K562 (cell line): ENCODE results near the gene FAM78A. TPM values are rescaled to one million over a fixed set of nuclear protein-coding genes. Genes with fewer than 3 reads are reported as not detected.

Source experiments
- ATAC-seq: fragments of 200-7000 bp; cut with Tn5 transposase; 3 replicates; pipeline ENCODE4 v1.9.1; 2020; ENCODE audit warnings: moderate library complexity
- BruUV-seq: library from RNA; stranded (reverse); fragments of 400-500 nt; replicated peaks from 2 replicates; lab custom pipeline; 2021; lab: Mats Ljungman, UMichigan
- CTCF ChIA-PET: fragments of 300-600 bp; formaldehyde crosslinking; extraction: SDS; loops from one replicate; lab custom pipeline; 2021; ENCODE audit warnings: low intra/inter-chr PET ratio; lab: Yijun Ruan, JAX
- POLR2A ChIA-PET: fragments of 300-600, 350-650 bp; sonication (Branson Sonifier 250); formaldehyde crosslinking; extraction: SDS; loops from one replicate; lab custom pipeline; 2021; ENCODE audit warnings: antibody characterized with exemption, inconsistent platforms; lab: Yijun Ruan, JAX
- DNase-seq, 4 experiments: peaks; one replicate each; pipeline versions ENCODE4 v3.0.0 to v3.0.0-alpha.2; 2011 to 2018; ENCODE audit warnings: low spot score in 3 of 4, mixed read lengths in 3 of 4; ENCODE audit errors: extremely low read depth in 1 of 4
- FAIRE-seq: peaks from 2 replicates; lab custom pipeline; 2011; peaks lifted over from hg19 to GRCh38; lab: Jason Lieb, UNC
- H2AFZ ChIP-seq: 2 replicates; pipeline ENCODE4 v1.6.0; 2011; ENCODE audit warnings: low read depth, low read length, control low read depth, inconsistent platforms
- H3K27ac ChIP-seq: fragments of 200-600 bp; 3 replicates; pipeline ENCODE4 v1.8.0; 2011; ENCODE audit warnings: low read depth, mild to moderate bottlenecking, control low read depth, inconsistent platforms, low read length, moderate library complexity, mixed read lengths; ENCODE audit errors: extremely low read depth
- H3K27me3 ChIP-seq, 2 experiments: fragments of 300-600 bp in 1 of 2; 2 replicates in 1 of 2; 3 replicates in 1 of 2; pipeline versions ENCODE4 v1.6.0 to v1.8.0; 2011; ENCODE audit warnings: inconsistent platforms in 2 of 2, low read length in 2 of 2, mild to moderate bottlenecking in 1 of 2, mixed read lengths in 1 of 2, moderate library complexity in 1 of 2; ENCODE audit not compliant: control insufficient read depth in 2 of 2, insufficient read depth in 2 of 2
- H3K36me3 ChIP-seq: fragments of 300-600 bp; 3 replicates; pipeline ENCODE4 v1.8.0; 2011; ENCODE audit warnings: mild to moderate bottlenecking, low read length, inconsistent platforms; ENCODE audit not compliant: control insufficient read depth, insufficient read depth
- H3K4me1 ChIP-seq, 2 experiments: fragments of 200-600 bp in 1 of 2; replicated peaks in 1 of 2; 2 replicates in 1 of 2; 3 replicates in 1 of 2; pipeline versions ENCODE4 v1.5.1 to v1.8.0; 2011; ENCODE audit warnings: inconsistent platforms in 2 of 2, low read length in 2 of 2, mild to moderate bottlenecking in 1 of 2, mixed read lengths in 1 of 2, moderate library complexity in 1 of 2; ENCODE audit not compliant: control insufficient read depth in 2 of 2, insufficient read depth in 2 of 2
- H3K4me2 ChIP-seq: 2 replicates; pipeline ENCODE4 v1.6.1; 2011; ENCODE audit warnings: low read length, control low read depth, inconsistent platforms, mixed read lengths; ENCODE audit not compliant: insufficient read depth
- H3K4me3 ChIP-seq: fragments of 200-600 bp; sonication (generic), shearing (Covaris generic); 2 replicates; pipeline ENCODE4 v1.5.1; 2016; ENCODE audit warnings: control low read depth, inconsistent platforms
- H3K79me2 ChIP-seq: fragments of 200-600 bp; 3 replicates; pipeline ENCODE4 v1.8.0; 2011; ENCODE audit warnings: low read length, inconsistent platforms; ENCODE audit not compliant: control insufficient read depth, insufficient read depth
- H3K9ac ChIP-seq, 2 experiments: 2 replicates each; pipeline versions ENCODE4 v1.6.0 to v1.6.1; 2011; ENCODE audit warnings: low read depth in 2 of 2, low read length in 2 of 2, control low read depth in 1 of 2, inconsistent platforms in 1 of 2, mild to moderate bottlenecking in 1 of 2, mixed read lengths in 1 of 2; ENCODE audit not compliant: insufficient read depth in 1 of 2
- H3K9me1 ChIP-seq: one replicate; pipeline ENCODE4 v1.6.0; 2011; ENCODE audit warnings: inconsistent platforms, mild to moderate bottlenecking, low read length, moderate library complexity; ENCODE audit not compliant: control insufficient read depth, insufficient read depth
- H3K9me3 ChIP-seq: replicated peaks from 2 replicates; pipeline ENCODE4 v1.5.1; 2011; ENCODE audit warnings: low read depth, low read length, inconsistent platforms; ENCODE audit not compliant: control insufficient read depth, insufficient read depth
- H4K20me1 ChIP-seq: replicated peaks from 2 replicates; pipeline ENCODE4 v1.6.1; 2011; ENCODE audit warnings: low read length, inconsistent platforms, mixed read lengths; ENCODE audit not compliant: control insufficient read depth, insufficient read depth
- GTF2A2 ChIP-seq: IDR thresholded peaks from 2 replicates; pipeline ENCODE4 v1.6.1; 2016; ENCODE audit warnings: mild to moderate bottlenecking, missing genetic modification characterization, missing compliant biosample characterization
- HNRNPLL ChIP-seq: fragments of 200-400 bp; formaldehyde crosslinking; IDR thresholded peaks from 2 replicates; pipeline ENCODE4 v1.6.1; 2017; ENCODE audit warnings: low read length, low read depth, mild to moderate bottlenecking; ENCODE audit not compliant: poor library complexity, severe bottlenecking
- MCM7 ChIP-seq, 2 experiments: fragments of 450-650 bp; IDR thresholded peaks; 2 replicates each; pipeline ENCODE4 v1.6.1; 2016 to 2018
- NFE2 ChIP-seq: IDR thresholded peaks from 2 replicates; pipeline ENCODE4 v1.6.1; 2014; ENCODE audit warnings: antibody characterized with exemption, low read depth
- NRF1 ChIP-seq, 2 experiments: fragments of 450-650 bp; IDR thresholded peaks in 1 of 2; conservative IDR thresholded peaks in 1 of 2; 2 replicates each; pipeline ENCODE4 v1.6.1; 2014; ENCODE audit warnings: mild to moderate bottlenecking in 2 of 2
- RBM34 ChIP-seq: fragments of 200-400 bp; formaldehyde crosslinking; IDR thresholded peaks from 2 replicates; pipeline ENCODE4 v1.6.1; 2018; ENCODE audit warnings: low read length, borderline replicate concordance; ENCODE audit not compliant: insufficient read depth
- ZNF217 ChIP-seq: sonication (generic); formaldehyde crosslinking; IDR thresholded peaks from 2 replicates; pipeline ENCODE4 v1.8.0; 2022; ENCODE audit warnings: mild to moderate bottlenecking, missing genetic modification reagents
- ZNF561 ChIP-seq: fragments of 450-650 bp; formaldehyde crosslinking; conservative IDR thresholded peaks from 2 replicates; pipeline ENCODE4 v1.4.0; 2020; ENCODE audit warnings: mild to moderate bottlenecking, moderate library complexity
- WGBS: fragments of 100-300 bp; shearing (Covaris generic); methylation state at CpG from one replicate; pipeline ENCODE4 v1.1.6; 2016; ENCODE audit warnings: low coverage, mixed read lengths; ENCODE audit not compliant: insufficient coverage; ENCODE audit errors: missing lambda C conversion rate; 5-methylcytosine and 5-hydroxymethylcytosine counted together
- in situ Hi-C: fragments of 300-500 bp; cut with MboI; formaldehyde crosslinking; loops from 4 replicates; pipeline ENCODE4 v1.15.0; 2018; ENCODE audit warnings: inconsistent platforms, mixed read lengths
- intact Hi-C: fragments of 100-400 bp; cut with micrococcal nuclease; formaldehyde crosslinking; loops from 2 replicates; pipeline ENCODE4 v1.14.2; 2022
- polyA plus RNA-seq, 8 experiments: library from polyadenylated mRNA; depleted of rRNA in 4 of 8; stranded (reverse) in 5 of 8; unstranded in 3 of 8; fragments of >200 nt; fragmentation: Nextera tagmentation in 2 of 8; fragmentation: Illumina TruSeq in 1 of 8; extraction: Ambion mirVana in 2 of 8; extraction: Trizol in 1 of 8; gene quantifications; 2 replicates each; pipeline versions ENCODE4 v1.2.1 to v1.2.3, GENCODE V29; 2011 to 2014; ENCODE audit warnings: inconsistent platforms in 1 of 8, missing spikeins in 1 of 8
- total RNA-seq, 7 experiments: library from RNA; depleted of rRNA in 6 of 7; stranded (reverse); fragments of >200 nt in 6 of 7; fragmentation: Illumina TruSeq in 2 of 7; extraction: Trizol in 2 of 7; gene quantifications; 2 replicates each; pipeline versions ENCODE4 v1.2.1 to v1.2.3, GENCODE V29; 2011 to 2021; ENCODE audit warnings: low replicate concordance in 1 of 7
- TF ChIP-seq, protein P1 (sequence below): IDR thresholded peaks from 2 replicates; pipeline ENCODE4 v1.6.1; 2016; ENCODE audit warnings: missing genetic modification characterization, missing compliant biosample characterization
- TF ChIP-seq, protein P2 (sequence below): sonication (generic); formaldehyde crosslinking; IDR thresholded peaks from 2 replicates; pipeline ENCODE4 v1.8.1; 2023; ENCODE audit warnings: mild to moderate bottlenecking, missing genetic modification reagents, moderate library complexity
- TF ChIP-seq, protein P3 (sequence below): fragments of 450-650 bp; formaldehyde crosslinking; IDR thresholded peaks from 2 replicates; pipeline ENCODE4 v1.4.0; 2022; ENCODE audit warnings: missing genetic modification characterization

Gene FAM78A
- total and polyA plus RNA-seq, 9 of the 15 experiments (the other 6 are each of a cell fraction or from before 2014, with no cell fraction given), result 0.56 to 103 (median 55.2) TPM

- BruUV-seq, result no TSS peak
- Histone ChIP-seq H3K79me2 (no peaks in the 10 kb centered on the region), H3K27me3 (no peaks in the 10 kb centered on the region), H4K20me1 (no peaks in the 10 kb centered on the region), H3K4me2 (no peak overlapping the region), H3K4me3 (no peak overlapping the region), H3K36me3 (no peaks in the 10 kb centered on the region), H3K4me1 (peaks cover 7 to 32% of the 10 kb centered on the region in 2 experiments; a peak in 4 of 5 replicates), H2AFZ (peak overlapping the region; percentile 40; the same call in 1 of the 2 replicates), H3K9ac (no peak overlapping the region), H3K9me1 (no peaks in the 10 kb centered on the region), H3K9me3 (no peaks in the 10 kb centered on the region)
- DNase-seq, result peak in 1 of 4 experiments; percentile 10
- intact Hi-C loops, result no loop called here
- in situ Hi-C loops, result loop anchor here (25.0 kb wide), 1 partner anchor 611 kb away; no protein-coding TSS in a partner anchor
- ChIA-PET POLR2A (interaction anchor here (2.0 kb wide), 1 partner anchor 8 kb away, joined by 5 read pairs; no protein-coding TSS in a partner anchor), CTCF (no interaction called here)
- WGBS, result 63% methylated on average over 8 of the region's 8 CpGs
- no peak for FAIRE-seq
- no peak for ATAC-seq
- peak; percentile 58 to 64 for TF ChIP-seq NRF1 (conservative IDR thresholded peaks at IDR 0.05 in 1 of 2, IDR thresholded peaks at IDR 0.05 in 1 of 2)
- TF ChIP-seq HNRNPLL, result no peak
- TF ChIP-seq, all 486 proteins: peak for 1
- no peak overlapping the region for H3K27ac ChIP-seq
Observed at GRCh38 chr9:131323629-131324028, 47.3 kb upstream of the FAM78A start.

DNA sequence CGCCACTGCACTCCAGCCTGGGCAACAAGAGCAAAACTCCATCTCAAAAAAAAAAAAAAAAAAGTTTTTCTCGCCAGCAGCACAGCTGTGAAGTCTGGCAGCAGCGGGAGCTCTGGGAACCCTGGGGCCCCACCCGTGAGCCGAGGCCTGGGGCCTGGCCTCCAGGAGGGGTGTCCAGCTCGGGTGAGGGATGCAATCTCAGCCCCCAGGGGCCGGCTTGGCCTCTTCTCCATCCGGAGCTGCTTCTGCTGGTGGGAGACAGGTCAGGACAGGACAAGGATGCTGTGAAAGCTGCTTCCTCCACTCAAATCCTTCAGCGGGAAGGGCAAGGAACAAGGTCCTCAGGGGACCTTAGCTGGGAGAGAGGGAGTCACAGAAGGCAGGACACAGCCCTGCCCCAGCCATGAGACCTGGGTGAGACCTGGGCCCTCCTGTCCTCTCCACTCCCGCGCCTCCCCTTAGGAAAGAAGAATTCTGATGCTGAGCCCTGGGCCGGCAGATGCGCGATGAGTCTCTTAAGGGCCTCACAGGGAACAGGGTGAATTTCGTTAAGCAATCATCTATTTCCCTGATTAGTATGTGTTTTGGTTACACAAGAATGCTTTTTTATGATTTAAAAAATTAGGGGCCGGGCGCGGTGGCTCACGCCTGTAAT lies 43.8 kb upstream of the FAM78A start:
- intact Hi-C loops, result no loop called here
- 73% methylated on average over 15 of the region's 19 CpGs for whole genome bisulfite sequencing
- CTCF ChIA-PET, result no interaction called here
- TF ChIP-seq RBM34, result no peak
- TF ChIP-seq GTF2A2 (tag), result no peak
- TF ChIP-seq ZNF561 (CRISPR knock-in tag), result no peak
- TF ChIP-seq ZNF217 (CRISPR knock-in tag), result no peak
- no peak for TF ChIP-seq MCM7 (IDR thresholded peaks at IDR 0.05)
- TF ChIP-seq, protein P1, sequence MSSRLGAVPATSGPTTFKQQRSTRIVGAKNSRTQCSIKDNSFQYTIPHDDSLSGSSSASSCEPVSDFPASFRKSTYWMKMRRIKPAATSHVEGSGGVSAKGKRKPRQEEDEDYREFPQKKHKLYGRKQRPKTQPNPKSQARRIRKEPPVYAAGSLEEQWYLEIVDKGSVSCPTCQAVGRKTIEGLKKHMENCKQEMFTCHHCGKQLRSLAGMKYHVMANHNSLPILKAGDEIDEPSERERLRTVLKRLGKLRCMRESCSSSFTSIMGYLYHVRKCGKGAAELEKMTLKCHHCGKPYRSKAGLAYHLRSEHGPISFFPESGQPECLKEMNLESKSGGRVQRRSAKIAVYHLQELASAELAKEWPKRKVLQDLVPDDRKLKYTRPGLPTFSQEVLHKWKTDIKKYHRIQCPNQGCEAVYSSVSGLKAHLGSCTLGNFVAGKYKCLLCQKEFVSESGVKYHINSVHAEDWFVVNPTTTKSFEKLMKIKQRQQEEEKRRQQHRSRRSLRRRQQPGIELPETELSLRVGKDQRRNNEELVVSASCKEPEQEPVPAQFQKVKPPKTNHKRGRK (tag), result no peak
- TF ChIP-seq, protein P2, sequence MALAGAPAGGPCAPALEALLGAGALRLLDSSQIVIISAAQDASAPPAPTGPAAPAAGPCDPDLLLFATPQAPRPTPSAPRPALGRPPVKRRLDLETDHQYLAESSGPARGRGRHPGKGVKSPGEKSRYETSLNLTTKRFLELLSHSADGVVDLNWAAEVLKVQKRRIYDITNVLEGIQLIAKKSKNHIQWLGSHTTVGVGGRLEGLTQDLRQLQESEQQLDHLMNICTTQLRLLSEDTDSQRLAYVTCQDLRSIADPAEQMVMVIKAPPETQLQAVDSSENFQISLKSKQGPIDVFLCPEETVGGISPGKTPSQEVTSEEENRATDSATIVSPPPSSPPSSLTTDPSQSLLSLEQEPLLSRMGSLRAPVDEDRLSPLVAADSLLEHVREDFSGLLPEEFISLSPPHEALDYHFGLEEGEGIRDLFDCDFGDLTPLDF (CRISPR knock-in tag), result no peak
- TF ChIP-seq, protein P3, sequence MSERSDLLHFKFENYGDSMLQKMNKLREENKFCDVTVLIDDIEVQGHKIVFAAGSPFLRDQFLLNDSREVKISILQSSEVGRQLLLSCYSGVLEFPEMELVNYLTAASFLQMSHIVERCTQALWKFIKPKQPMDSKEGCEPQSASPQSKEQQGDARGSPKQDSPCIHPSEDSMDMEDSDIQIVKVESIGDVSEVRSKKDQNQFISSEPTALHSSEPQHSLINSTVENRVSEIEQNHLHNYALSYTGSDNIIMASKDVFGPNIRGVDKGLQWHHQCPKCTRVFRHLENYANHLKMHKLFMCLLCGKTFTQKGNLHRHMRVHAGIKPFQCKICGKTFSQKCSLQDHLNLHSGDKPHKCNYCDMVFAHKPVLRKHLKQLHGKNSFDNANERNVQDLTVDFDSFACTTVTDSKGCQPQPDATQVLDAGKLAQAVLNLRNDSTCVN, result no peak
- no peak for TF ChIP-seq NFE2

More for the DNA sequence above, 43.8 kb upstream of the FAM78A start:
- H3K27me3 ChIP-seq, result no peaks in the 10 kb centered on the region
- no peaks in the 10 kb centered on the region for H4K20me1 ChIP-seq
- no peaks in the 10 kb centered on the region for H3K9me3 ChIP-seq
- H3K9ac ChIP-seq, result peak overlapping the region in 1 of 2 experiments; percentile 20; a peak in 1 of 4 replicates
- in situ Hi-C loops, result loop anchor here (25.0 kb wide), 1 partner anchor 608 kb away; no protein-coding TSS in a partner anchor
- H3K4me1 ChIP-seq, result peaks cover 0 to 26% of the 10 kb centered on the region in 2 experiments; a peak in 3 of 5 replicates
- no peaks in the 10 kb centered on the region for H3K9me1 ChIP-seq
- DNase-seq (peak in 1 of 4 experiments; percentile 10), FAIRE-seq (no peak), ATAC-seq (no peak)
- no peaks in the 10 kb centered on the region for H3K79me2 ChIP-seq
- no peak overlapping the region for H3K27ac ChIP-seq
- H2AFZ ChIP-seq, result no peak overlapping the region
- H3K4me2 ChIP-seq, result no peak overlapping the region
- no peak overlapping the region for H3K4me3 ChIP-seq
- no TSS peak for BruUV-seq
- POLR2A ChIA-PET, result interaction anchor here (0.6 kb wide), 1 partner anchor 161 kb away, joined by 3 read pairs; no protein-coding TSS in a partner anchor
- no peaks in the 10 kb centered on the region for H3K36me3 ChIP-seq
